ENCODE data around the gene GFI1B. TPM values are rescaled to one million over a fixed set of nuclear protein-coding genes. Genes with fewer than 3 reads are reported as not detected.

Gene GFI1B
- total and polyA plus RNA-seq, 2 of the 13 experiments (the other 11 are each of a cell fraction or from before 2014, with no cell fraction given) = 0.15 to 0.51 TPM

GRCh38 chr9:133032171-133032570 lies 53.7 kb downstream of the GFI1B start (continued):
- no peak for TF ChIP-seq ZFP36L2 (CRISPR knock-in tag; IDR thresholded peaks at IDR 0.05)
- TF ChIP-seq ZFY (CRISPR knock-in tag; IDR thresholded peaks at IDR 0.05) = no peak
- TF ChIP-seq ZNF776 (CRISPR knock-in tag; IDR thresholded peaks at IDR 0.05) = no peak
- no peak for TF ChIP-seq U2AF2 (IDR thresholded peaks at IDR 0.05; ENCODE audit: low read depth, low read length)
- TF ChIP-seq, protein P1, sequence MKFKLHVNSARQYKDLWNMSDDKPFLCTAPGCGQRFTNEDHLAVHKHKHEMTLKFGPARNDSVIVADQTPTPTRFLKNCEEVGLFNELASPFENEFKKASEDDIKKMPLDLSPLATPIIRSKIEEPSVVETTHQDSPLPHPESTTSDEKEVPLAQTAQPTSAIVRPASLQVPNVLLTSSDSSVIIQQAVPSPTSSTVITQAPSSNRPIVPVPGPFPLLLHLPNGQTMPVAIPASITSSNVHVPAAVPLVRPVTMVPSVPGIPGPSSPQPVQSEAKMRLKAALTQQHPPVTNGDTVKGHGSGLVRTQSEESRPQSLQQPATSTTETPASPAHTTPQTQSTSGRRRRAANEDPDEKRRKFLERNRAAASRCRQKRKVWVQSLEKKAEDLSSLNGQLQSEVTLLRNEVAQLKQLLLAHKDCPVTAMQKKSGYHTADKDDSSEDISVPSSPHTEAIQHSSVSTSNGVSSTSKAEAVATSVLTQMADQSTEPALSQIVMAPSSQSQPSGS (CRISPR knock-in tag; IDR thresholded peaks at IDR 0.05) = no peak

DNA sequence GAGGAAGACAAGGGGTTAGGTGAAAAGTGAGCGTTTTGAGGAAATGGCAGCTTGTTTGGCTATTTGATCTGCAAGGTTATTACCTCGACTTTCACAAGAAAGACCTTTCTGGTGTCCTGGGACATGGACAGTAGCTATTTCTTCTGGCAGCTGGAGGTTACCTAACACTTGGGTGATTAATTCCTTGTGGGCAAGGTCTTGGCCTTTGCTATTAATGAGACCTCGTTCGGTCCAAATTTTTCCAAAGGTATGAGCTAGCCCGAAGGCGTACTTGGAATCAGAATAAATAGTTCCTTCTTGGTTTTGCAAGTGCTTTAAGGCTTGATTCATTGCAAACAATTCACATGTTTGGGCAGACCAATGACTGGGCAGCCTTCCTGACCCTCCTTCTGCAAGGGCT lies 57.2 kb downstream of the GFI1B start:
- Histone ChIP-seq H3K4me2 (ENCODE audit: low read depth, low read length) (no peak overlapping the region), H3K4me1 (ENCODE audit: insufficient read depth, low read length) (peaks cover 30% of the 10 kb centered on the region), H3K27me3 (ENCODE audit: control insufficient read depth in 1 of 2, insufficient read depth in 2 of 2, low read length in 2 of 2) (no peaks in the 10 kb centered on the region)
- TF ChIP-seq ZNF329 (CRISPR knock-in tag; IDR thresholded peaks at IDR 0.05; ENCODE audit: low read depth) (no peak), ZNF543 (CRISPR knock-in tag; IDR thresholded peaks at IDR 0.05) (no peak), NR3C1 (CRISPR knock-in tag; IDR thresholded peaks at IDR 0.05) (no peak)
- TF ChIP-seq, protein P2, sequence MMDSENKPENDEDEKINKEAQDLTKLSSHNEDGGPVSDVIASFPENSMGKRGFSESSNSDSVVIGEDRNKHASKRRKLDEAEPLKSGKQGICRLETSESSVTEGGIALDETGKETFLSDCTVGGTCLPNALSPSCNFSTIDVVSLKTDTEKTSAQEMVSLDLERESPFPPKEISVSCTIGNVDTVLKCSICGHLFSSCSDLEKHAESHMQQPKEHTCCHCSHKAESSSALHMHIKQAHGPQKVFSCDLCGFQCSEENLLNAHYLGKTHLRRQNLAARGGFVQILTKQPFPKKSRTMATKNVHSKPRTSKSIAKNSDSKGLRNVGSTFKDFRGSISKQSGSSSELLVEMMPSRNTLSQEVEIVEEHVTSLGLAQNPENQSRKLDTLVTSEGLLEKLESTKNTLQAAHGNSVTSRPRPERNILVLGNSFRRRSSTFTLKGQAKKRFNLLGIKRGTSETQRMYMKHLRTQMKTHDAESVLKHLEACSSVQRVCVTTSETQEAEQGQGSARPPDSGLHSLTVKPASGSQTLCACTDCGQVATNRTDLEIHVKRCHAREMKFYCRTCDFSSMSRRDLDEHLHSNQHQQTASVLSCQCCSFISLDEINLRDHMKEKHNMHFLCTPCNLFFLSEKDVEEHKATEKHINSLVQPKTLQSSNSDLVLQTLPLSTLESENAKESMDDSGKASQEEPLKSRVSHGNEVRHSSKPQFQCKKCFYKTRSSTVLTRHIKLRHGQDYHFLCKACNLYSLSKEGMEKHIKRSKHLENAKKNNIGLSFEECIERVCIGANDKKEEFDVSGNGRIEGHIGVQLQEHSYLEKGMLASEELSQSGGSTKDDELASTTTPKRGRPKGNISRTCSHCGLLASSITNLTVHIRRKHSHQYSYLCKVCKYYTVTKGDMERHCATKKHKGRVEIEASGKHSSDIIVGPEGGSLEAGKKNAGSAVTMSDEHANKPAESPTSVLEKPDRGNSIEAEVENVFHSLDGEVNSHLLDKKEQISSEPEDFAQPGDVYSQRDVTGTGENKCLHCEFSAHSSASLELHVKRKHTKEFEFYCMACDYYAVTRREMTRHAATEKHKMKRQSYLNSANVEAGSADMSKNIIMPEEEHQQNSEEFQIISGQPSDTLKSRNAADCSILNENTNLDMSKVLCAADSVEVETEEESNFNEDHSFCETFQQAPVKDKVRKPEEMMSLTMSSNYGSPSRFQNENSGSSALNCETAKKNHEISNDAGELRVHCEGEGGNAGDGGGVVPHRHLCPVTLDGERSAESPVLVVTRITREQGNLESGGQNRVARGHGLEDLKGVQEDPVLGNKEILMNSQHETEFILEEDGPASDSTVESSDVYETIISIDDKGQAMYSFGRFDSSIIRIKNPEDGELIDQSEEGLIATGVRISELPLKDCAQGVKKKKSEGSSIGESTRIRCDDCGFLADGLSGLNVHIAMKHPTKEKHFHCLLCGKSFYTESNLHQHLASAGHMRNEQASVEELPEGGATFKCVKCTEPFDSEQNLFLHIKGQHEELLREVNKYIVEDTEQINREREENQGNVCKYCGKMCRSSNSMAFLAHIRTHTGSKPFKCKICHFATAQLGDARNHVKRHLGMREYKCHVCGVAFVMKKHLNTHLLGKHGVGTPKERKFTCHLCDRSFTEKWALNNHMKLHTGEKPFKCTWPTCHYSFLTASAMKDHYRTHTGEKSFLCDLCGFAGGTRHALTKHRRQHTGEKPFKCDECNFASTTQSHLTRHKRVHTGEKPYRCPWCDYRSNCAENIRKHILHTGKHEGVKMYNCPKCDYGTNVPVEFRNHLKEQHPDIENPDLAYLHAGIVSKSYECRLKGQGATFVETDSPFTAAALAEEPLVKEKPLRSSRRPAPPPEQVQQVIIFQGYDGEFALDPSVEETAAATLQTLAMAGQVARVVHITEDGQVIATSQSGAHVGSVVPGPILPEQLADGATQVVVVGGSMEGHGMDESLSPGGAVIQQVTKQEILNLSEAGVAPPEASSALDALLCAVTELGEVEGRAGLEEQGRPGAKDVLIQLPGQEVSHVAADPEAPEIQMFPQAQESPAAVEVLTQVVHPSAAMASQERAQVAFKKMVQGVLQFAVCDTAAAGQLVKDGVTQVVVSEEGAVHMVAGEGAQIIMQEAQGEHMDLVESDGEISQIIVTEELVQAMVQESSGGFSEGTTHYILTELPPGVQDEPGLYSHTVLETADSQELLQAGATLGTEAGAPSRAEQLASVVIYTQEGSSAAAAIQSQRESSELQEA (CRISPR knock-in tag; IDR thresholded peaks at IDR 0.05; ENCODE audit: not compliant biosample characterization) = no peak

More for the DNA sequence above, 57.2 kb downstream of the GFI1B start:
- POLR2A ChIA-PET = no interaction called here
- in situ Hi-C loops (cut with HindIII; ENCODE audit: extremely low pct_ligation_motif_present, low pct_unique_long_range_greater_than_20kb) = no loop called here
- H3K79me2 ChIP-seq (ENCODE audit: insufficient read depth, low read length) = peaks cover 81% of the 10 kb centered on the region
- no peak for ATAC-seq
- no peak for DNase-seq (ENCODE audit: low spot score)
- CTCF ChIA-PET (ENCODE audit: low intra/inter-chr PET ratio, low total read pairs) = no interaction called here
- H3K4me3 ChIP-seq (replicated peaks in 1 of 3; ENCODE audit: insufficient read depth in 1 of 3, low read depth in 2 of 3, low read length in 3 of 3) = no peak overlapping the region
- H3K36me3 ChIP-seq (replicated peaks in 1 of 2; ENCODE audit: control insufficient read depth in 1 of 2, insufficient read depth in 2 of 2, low read length in 2 of 2) = peaks cover 4 to 22% of the 10 kb centered on the region in 2 experiments; a peak in 4 of 5 replicates
- 95% methylated on average over 5 of the region's 6 CpGs for WGBS (ENCODE audit: low lambda C conversion rate)
- no peak for FAIRE-seq
- H3K9ac ChIP-seq (ENCODE audit: insufficient read depth, low read depth, low read length) = no peak overlapping the region
- BruUV-seq (replicated peaks) = no TSS peak
- no peak overlapping the region for H2AFZ ChIP-seq (ENCODE audit: low read length)
- H3K9me3 ChIP-seq (ENCODE audit: low read length) = no peaks in the 10 kb centered on the region
- H3K27ac ChIP-seq (ENCODE audit: extremely low read length, insufficient read depth, low read length) = no peak overlapping the region
- intact Hi-C loops (cut with micrococcal nuclease; ENCODE audit: unreplicated experiment) = no loop called here
- H4K20me1 ChIP-seq (ENCODE audit: insufficient read depth, low read length) = peaks cover 7% of the 10 kb centered on the region; the same call in 1 of the 2 replicates

All from HepG2 (cell line).